Mucosa of gallbladder (tissue), 1 donor: ENCODE results near the gene ANTXRL. TPM values are rescaled to one million over a fixed set of nuclear protein-coding genes. Genes with fewer than 3 reads are reported as not detected.

ENCODE experiments used
- DNase-seq: peaks from one replicate; pipeline ENCODE4 v3.0.0-alpha.2; 2020; ENCODE audit warnings: low spot score
- total RNA-seq: library from RNA; stranded (reverse); gene quantifications from one replicate; pipeline ENCODE4 v1.2.1, GENCODE V29; 2021
- donor health status: DM: no; HTN: no; CAD: no.

ANTXRL gene
- total RNA-seq, 1 donor from 2014 or later: not detected

DNA sequence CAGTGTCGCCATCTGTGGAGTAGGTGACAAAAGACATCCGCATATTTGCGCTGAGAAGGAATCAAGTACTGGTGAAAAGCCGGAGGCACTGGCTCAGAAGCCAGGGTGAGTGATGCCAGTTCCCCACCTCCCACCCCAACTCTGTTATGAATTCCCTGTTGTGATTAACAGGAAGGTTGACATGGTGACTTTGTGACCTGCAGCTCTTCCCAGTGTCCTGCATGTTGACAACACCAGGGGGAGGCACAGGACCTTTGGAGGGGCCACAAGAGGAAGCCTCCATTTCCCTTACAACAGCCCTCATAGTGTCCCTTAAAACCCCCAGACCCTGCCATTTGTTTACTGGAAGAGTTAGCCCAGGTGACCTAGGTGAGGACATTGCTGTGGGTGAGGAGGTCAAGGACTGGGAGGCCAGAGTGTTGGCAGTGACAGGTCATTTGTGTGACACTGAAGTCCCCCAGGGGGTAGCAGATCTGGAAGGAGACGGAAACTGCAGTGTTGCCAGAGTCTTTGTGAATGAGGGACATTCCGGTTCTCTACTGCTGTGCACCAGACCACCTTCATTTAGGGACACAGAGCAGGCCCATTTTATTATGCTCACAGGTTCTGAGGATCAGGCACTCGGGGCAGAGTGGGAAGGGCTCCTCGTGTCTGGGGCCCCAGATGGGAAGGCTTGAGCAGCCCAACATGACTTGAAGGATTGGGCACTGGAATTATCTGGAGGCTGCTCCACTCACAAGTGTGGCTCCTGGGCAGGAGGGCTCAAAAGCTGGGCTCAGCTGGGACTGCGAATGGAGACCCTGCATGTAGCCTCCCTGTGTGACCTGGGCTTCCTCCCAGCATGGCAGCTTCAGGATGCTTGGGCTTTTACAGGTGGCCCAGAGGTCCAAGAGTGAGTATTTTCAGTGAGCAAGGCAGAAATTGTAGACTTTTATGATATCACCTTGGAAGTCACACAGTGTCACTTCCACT is 13.0 kb upstream of the ANTXRL start:
- DNase-seq: peak; percentile 9

DNA sequence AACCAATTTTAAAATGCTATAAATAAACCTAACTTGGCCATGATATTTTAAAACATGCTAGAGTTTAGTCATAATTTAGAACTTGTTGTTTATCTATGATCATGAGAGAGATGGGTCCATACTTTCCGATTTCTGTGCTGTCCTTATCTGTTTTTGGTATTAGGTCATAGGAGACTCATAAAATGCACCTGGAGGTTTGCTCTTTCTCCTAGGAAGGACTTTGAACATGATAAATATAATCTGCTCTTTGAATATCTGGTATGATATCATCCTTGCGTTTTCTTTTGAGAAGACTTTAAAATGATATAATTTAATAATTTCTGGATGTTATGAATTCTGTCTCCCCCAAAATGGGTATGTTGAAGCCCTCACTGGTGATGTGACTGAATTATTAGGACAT is 9.0 kb upstream of the ANTXRL start:
- DNase-seq: no peak

DNA sequence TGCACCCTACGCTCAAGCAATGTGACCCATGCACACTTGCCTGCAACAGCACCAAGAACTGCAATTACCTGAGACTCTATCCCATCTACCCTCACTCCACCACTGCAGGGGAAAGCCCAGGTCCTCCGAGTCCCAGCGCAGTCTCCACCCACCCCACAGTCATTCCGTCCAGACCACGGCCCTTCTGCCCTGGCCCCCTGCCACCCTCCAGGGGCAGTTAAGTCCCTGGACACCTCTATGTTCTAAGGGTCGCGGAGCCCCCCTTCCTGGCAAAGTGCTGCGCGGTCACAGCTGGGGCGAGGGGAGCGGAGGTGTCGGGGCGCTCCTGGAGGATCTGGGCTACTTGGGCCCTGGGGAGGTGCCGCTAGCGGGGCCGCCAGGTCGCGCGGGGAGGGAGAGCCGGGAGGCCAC is 4.4 kb upstream of the ANTXRL start:
- DNase-seq: peak; percentile 9

DNA sequence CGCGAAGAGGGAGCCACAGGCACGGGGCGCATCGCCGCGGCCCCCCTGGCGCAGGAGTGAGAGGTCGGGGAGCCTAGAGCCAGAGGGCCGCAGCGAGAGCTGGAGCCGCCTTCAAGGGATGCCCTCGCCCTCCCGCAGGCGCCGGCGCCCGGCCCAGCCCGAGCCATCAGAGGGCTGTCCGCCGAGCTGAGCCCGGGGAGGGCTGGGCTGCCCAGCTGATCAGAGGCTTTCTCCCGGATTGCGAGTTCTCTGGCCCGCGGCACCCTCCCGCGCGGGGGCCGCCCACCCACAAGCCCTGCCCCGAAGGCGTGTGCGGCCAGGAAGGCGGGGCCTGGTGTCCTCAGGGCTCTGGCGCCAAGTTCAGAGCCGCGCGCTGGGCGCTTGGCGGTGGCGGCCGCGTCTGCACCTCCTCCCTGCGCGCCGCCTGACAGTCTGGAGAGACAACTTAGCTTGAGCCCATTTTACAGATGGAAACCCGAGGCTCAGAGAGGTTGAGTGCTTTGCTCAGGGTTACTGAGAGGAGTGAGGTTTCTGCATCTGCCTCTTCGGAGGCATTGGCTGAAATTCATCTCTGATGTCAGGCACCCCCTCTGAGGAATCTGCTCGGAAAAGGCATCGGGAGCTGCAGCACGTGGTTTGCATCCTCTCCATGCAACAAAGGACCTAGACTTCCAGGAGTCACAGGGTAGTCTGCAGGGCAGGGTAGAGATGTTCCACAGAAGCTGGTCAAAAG is 3.8 kb upstream of the ANTXRL start:
- peak; percentile 87 for DNase-seq

DNA sequence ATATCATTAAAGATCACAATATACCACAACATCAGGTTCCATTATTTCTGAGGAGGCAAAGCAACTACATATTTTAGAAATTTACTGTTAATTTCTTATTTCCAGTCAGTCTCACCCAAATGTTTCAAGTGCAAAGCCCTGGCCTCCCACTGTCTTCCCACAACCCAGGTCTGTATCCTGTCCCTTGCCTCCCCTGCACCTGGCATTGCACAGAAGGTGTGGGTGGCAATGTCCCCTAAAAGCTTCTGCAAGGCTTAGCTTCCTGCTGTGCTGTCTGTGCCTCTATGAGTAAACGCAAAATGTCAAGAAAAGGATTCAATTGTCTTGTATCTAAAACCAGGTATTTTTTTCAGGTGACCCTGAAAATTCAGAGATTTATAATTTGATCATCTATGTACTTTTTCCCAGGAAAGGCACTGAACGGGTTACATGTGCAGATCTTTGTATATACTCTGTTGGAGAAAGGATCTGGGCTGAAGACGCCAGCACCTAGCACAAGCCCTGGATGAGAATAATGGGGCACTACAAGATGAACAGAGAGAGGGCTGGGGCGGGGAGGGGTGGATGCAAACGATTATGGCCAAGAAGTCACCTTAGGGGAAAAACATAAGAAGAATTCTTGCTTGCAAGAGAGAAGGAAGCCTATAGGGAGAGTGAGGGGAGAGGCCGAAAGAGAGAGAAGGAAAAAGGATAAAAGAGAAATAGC is 3.1 kb upstream of the ANTXRL start:
- peak; percentile 6 for DNase-seq

DNA sequence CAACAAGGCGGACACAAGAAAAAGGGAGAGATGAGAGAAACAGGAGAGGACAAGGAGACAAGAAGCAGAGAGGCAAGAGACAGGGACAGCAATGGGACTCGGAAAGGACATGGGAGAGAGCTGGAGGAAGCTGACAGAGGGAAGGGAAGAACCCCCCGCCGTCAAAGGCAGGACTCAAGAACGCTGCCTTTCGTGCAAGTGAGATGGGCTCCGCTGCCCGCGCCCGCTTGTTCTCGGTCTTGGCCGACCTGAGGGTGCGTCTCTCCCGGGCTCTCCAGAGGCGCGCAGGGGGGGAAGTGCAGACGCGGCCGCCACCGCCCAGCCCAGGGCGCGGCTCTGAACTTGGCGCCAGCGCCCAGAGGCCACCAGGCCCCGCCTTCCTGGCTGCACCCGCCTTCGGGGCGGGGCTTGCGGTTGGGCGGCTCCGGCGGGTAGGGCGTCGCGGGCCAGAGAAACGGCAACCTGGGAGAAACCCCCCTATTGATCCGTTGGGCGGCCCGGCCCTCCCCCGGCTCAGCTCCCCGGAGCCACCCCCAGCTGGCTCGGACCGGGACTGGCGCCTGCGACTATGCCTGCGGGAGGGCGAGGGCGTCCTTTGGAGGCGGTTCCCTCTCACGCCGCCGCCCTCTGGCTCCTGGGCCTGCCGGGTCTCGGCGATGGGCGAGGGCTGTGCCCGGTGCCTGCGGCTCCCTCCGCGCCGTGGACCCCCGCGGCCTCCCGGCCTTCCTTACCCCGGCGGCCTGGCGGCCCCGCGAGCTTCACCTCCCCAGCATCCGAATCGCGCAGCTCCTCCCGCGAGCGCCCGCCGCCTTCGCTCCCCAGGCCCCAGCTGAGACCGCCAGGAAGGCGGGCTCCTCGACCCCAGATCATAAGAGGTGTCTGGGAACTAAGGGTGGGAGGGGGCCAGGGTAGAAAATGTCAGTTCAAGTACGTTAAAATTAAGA is 2.2 kb upstream of the ANTXRL start:
- peak; percentile 84 for DNase-seq

DNA sequence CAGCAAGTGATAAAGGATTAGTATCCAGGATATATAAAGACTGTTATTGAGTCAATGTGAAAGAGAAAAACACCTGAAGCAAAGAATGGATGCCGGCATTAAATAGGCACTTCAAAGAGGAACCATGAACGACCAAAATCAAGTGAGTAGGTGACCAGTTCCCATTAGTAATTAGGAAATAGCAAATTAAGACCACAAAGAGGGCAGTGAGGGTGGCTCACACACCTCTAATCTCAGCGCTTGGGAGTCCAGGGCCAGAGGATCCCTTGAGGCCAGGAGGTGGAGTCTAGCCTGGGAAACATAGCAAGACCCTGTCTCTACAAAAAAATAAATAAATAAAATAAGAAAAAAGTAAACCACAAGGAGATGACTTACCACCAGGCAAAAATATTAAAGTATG is 1.5 kb upstream of the ANTXRL start:
- DNase-seq: no peak

DNA sequence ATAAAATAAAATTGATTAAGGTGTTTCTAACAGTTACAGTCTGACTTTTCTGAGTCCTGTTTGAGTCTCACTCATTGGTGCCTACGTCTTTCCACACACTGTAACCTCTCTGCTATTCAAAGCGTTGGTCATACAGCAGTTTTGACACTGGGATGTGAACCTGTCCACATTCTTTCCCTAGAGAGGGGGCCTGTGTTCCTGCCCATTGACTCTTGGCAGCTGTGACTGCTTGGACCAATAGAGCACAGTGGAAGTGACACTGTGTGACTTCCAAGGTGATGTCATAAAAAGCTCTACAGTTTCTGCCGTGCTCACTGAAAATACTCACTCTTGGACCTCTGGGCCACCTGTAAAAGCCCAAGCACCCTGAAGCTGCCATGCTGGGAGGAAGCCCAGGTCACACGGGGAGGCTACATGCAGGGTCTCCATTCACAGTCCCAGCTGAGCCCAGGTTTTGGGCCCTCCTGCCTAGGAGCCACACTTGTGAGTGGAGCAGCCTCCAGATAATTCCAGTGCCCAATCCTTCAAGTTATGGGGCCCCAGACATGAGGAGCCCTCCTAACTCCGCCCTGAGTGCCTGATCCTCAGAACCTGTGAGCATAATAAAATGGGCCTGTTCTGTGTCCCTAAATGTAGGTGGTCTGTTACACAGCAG is 704 bp upstream of the ANTXRL start:
- no peak for DNase-seq

DNA sequence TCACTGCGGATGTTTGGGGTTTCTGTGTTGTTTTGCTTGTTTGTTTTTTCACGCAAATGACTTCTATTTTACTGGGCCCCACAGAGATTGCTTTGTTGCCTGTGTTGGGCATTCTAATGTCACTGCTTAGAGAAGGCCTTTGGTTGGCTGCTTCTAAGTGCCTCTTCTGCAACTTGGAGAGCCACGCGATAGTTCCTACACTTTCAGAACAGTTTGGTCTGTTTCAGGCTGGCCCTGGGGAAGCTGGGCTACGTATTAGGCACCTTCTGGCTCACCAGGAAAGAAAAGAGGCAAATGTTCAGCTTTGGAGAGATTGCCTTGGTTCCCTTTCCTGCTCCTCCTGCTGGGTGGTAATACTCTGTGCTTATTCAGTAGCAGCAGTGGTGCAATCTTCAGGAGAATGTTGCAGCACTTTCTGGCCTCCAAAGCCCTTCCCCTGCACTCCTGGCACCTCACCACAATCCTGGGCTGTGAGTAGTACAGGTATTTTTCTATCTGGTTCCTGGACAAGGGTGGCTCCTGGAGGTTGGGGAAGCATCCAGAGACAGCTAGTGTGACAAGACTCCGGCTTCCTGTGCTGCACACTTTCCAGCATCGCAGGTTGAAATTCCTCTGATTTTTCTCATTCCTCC is 1.2 kb downstream of the ANTXRL start:
- DNase-seq: no peak

DNA sequence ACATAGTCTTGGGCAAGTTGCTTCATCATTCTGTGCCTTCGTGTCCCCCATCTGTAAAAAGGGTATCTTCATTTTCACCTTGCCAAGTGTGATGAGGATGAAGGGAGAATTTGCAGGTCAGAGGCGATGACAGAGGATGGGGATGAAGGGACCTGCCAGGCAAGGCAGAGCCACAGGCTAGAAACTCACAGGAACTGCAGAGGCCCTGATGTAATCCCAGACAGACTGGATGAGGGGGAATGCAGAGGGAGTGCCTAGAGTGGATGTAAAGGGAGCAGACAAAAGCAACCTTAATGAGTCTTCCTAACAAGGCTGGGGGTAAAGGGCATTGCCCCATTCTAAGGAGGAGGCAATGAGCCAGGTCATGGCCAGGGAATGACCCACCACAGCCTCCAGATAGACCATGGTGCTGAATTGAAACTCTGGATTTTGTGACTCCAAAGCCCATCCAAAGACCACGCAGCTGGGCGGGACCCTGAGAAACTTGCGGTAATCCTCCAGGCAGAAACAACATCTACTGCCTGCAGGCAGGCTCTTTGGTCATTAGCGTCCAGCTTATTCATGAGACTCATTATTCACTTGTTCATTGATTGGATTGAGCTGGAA is 1.9 kb downstream of the ANTXRL start:
- no peak for DNase-seq

DNA sequence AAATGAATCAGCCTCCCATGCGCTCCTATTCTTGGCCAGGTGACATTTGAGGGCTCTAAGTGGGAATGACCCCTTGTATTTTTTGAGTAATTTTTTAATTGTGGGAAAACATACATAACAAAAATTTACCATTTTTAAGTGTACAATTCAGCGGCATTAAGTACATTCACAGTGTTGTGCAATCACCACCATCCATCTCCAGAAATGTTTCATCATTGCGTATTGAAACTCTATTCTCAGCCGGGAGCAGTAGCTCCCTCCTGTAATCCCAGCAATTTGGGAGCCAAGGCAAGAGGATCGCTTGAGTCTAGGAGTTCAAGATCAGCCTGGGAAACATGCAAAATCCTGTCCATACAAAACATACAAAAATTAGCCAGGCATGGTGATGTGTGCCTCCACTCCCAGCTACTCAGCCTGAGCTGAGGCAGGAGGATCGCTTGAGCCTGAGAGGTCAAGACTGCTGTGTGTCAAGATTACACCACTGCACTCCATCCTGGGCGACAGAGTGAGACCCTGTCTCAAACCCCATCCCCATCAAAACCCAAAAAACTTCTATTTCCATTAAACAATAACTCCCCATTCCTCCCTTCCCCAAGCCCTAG is 2.5 kb downstream of the ANTXRL start:
- no peak for DNase-seq

DNA sequence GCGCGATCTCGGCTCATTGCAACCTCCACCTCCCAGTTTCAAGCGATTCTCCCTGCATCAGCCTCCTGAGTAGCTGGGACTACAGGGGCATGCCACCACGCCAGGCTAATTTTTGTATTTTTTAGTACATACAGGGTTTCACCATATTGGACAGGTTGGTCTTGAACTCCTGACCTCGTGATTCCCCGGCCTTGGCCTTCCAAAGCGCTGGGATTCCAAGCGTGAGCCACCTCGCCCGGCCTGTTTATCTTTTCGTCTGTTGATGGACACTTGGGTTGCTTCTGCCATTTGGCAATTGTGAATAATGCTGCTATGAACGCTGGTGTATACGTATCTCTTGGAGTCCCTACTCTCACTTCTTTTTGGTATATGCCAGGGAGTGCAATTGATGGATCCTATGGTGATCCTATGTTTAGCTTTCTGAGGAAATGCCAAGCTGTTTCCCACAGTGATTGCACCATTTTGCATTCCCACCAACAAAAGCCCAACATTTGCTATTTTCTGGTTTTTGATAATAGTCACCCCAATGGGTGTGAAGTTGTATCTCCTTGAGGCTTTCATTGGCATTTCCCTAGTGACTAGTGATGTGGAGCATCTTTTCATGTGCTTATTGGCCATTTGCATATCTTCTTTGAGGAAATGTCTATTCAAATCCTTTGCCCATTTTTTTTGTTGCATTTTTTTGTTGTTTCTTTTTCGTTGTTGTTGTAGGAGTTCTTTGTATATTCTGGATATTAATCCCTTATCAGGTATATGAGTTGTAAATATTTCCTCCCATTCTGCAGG is 3.5 kb downstream of the ANTXRL start:
- no peak for DNase-seq

DNA sequence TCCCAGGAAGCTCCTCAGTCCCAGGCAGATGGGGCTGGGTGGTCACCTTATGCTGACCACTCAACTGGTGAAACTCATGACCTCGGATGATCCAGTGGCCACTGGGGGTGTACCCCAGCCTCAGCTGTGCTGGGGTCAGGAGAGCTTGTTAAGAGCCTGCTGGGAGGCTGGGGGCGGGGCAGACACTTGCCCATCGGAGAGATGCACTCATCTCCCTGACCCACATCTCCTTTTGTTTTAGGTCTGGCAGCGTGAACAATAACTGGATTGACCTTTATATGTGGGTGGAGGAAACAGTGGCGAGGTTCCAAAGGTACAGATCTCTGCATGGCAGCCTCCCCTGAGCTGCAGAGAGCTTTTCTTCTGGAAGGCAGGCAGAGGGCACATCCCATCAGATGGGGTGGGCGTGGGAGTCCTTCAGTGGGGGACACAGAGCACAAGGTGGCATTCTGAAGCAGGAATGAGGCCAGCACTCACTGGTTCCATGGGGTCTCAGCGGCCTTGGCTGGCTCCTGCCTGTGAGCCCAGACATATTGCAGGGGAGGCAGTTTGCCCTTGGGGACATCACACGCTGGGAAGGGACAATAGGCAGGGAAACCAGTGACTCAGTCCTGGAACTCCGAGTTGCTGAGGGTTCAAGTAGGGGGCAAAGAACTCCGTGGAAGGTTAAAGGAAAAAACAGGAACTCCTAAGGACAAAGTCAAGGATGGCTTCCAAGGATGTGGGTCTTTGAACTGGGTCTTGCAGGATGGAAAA is 5.2 kb downstream of the ANTXRL start:
- DNase-seq: peak; percentile 48

DNA sequence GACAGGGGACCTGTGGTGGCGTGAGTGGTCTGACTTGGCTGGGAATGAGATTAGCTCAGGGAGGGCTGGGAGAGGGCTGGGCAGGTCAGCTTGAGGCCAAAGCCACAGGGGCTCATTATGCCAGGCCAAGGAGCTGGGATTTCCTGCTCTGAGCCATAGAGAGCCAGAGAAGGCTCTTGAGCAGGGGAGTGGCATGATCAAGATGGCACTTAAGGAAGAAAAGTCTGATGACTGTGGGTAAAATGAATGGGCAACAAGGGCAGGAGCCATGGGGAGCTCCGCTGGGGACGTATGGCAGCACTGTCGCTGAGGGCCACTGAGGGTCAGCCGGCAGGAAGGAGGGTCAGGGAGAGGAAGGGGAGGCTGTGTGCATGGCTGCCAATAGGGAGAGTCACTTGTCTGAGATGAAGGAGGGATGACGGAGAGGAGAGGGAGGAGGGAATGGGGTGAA is 5.8 kb downstream of the ANTXRL start:
- no peak for DNase-seq

DNA sequence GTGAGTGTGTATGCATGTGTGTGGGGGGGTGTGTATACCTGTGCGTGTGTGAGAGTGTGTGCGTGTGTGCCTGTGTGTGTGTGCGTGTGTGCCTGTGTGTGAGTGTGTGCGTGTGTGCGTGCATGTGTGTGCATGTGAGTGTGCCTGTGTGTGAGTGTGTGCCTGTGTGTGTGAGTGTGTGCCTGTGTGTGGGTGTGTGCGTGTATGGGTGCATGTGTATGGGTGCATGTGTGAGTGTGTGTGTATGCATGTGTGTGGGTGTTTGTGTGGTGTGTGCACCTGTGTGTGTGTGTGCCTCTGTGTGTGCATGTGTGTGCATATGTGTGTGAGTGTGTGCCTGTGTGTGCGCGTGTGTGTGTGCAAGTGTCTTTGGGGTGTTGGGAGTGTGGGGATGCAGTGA is 6.4 kb downstream of the ANTXRL start:
- DNase-seq: no peak

DNA sequence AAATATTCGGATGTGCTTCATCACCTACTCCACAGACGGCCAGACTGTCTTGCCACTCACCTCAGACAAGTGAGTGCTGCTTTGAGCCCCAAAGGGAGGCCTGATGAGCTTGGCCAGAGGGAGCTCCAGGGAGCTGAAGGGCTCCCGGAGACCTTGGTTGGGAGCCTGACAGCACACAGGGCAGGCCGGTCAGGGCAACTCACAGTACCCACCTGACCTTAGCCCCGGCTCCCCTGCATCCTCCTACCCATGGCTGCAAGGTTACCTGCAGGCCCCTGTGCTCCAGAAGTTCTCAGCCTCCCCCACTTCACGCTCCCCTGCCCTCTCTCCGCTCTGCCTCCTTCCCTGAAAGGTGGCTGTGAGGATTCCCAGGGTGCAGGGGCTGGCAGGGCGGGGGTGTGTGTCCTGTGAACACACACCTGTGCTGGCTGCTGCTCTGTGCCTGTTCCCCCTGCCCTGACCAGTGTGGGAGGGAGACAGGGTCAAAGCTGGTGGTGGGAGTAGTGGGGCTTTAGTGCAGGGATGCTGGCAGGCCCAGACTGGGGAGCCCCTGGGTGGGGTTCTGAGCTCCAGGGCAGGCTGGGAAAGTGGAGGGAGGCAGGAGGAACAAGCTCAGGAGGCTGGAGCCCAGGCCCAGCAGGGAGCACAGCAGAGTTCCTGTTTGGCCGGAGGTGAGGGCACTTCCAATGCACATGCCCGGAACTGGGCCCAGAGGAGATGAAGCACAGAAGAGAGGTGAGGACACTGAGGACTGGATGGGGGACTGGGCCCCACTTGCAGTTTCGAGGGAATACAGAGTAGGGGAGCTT is 7.2 kb downstream of the ANTXRL start:
- no peak for DNase-seq
